ENCODE measurements around the gene RNGTT. TPM values are rescaled to one million over a fixed set of nuclear protein-coding genes. Genes with fewer than 3 reads are reported as not detected.

RNGTT gene
- total RNA-seq, 3 donors from 2014 or later: 9.1 to 30.3 (median 22.6) TPM

GRCh38 chr6:88864359-88865054 lies 98.9 kb downstream of the RNGTT start:
- Histone ChIP-seq H3K9me3 (no peaks in the 10 kb centered on the region), H3K4me1 (no peaks in the 10 kb centered on the region), H3K36me3 (no peaks in the 10 kb centered on the region), H3K27me3 (no peaks in the 10 kb centered on the region), H3K4me3 (no peak overlapping the region), H3K27ac (no peak overlapping the region)
- no peak for DNase-seq (ENCODE audit: low spot score in 2 of 2)
- no peak for TF ChIP-seq POLR2A (IDR thresholded peaks at IDR 0.05)
- TF ChIP-seq, protein P1, sequence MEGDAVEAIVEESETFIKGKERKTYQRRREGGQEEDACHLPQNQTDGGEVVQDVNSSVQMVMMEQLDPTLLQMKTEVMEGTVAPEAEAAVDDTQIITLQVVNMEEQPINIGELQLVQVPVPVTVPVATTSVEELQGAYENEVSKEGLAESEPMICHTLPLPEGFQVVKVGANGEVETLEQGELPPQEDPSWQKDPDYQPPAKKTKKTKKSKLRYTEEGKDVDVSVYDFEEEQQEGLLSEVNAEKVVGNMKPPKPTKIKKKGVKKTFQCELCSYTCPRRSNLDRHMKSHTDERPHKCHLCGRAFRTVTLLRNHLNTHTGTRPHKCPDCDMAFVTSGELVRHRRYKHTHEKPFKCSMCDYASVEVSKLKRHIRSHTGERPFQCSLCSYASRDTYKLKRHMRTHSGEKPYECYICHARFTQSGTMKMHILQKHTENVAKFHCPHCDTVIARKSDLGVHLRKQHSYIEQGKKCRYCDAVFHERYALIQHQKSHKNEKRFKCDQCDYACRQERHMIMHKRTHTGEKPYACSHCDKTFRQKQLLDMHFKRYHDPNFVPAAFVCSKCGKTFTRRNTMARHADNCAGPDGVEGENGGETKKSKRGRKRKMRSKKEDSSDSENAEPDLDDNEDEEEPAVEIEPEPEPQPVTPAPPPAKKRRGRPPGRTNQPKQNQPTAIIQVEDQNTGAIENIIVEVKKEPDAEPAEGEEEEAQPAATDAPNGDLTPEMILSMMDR (IDR thresholded peaks at IDR 0.05): no peak
- TF ChIP-seq POLR2AphosphoS5 (IDR thresholded peaks at IDR 0.05): no peak
- intact Hi-C loops (cut with DNase I; ENCODE audit: low total_unique reads): no loop called here

DNA sequence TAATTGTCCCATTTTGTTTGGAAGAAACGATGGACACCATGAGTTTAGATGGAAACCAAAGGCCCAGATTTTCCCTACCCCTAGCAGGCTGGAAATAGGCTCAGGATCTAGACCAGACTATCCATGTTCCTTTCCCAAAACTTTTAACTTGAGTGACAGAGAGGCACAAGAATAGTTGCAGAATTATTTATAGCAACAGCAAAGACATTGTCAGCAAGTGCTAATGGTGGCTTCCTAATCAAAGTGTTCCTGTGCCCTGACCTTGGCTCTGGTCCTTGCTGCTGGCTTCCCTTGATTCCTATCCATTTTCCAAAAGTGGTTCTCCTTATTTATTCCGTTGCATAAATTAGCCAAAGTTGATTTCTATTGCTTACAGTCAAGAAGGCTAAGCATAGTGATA lies 103.1 kb downstream of the RNGTT start:
- no peaks in the 10 kb centered on the region for H3K27me3 ChIP-seq
- intact Hi-C loops (cut with DNase I; ENCODE audit: low total_unique reads): no loop called here
- TF ChIP-seq POLR2AphosphoS5 (IDR thresholded peaks at IDR 0.05): no peak
- no peak for TF ChIP-seq POLR2A (IDR thresholded peaks at IDR 0.05)
- TF ChIP-seq, protein P1 (IDR thresholded peaks at IDR 0.05): no peak
- H3K36me3 ChIP-seq: no peaks in the 10 kb centered on the region
- no peak for DNase-seq (ENCODE audit: low spot score in 2 of 2)
- H3K27ac ChIP-seq: no peak overlapping the region
- no peaks in the 10 kb centered on the region for H3K4me1 ChIP-seq
- H3K4me3 ChIP-seq: no peak overlapping the region
- H3K9me3 ChIP-seq: no peaks in the 10 kb centered on the region

GRCh38 chr6:88858455-88858854 lies 105.0 kb downstream of the RNGTT start:
- Histone ChIP-seq H3K4me3 (no peak overlapping the region), H3K36me3 (no peaks in the 10 kb centered on the region), H3K4me1 (no peaks in the 10 kb centered on the region), H3K27me3 (no peaks in the 10 kb centered on the region), H3K9me3 (no peaks in the 10 kb centered on the region), H3K27ac (no peak overlapping the region)
- TF ChIP-seq POLR2A (IDR thresholded peaks at IDR 0.05) (no peak), POLR2AphosphoS5 (IDR thresholded peaks at IDR 0.05) (no peak)
- TF ChIP-seq, protein P1 (IDR thresholded peaks at IDR 0.05): no peak
- intact Hi-C loops (cut with DNase I; ENCODE audit: low total_unique reads): no loop called here
- no peak for DNase-seq (ENCODE audit: low spot score in 2 of 2)

- intact Hi-C loops (cut with DNase I; ENCODE audit: low total_unique reads): no loop called here
- no peak overlapping the region for H3K4me3 ChIP-seq
- H3K36me3 ChIP-seq: no peaks in the 10 kb centered on the region
- TF ChIP-seq POLR2A (IDR thresholded peaks at IDR 0.05) (no peak), POLR2AphosphoS5 (IDR thresholded peaks at IDR 0.05) (no peak)
- TF ChIP-seq, protein P1 (IDR thresholded peaks at IDR 0.05): no peak
- no peaks in the 10 kb centered on the region for H3K9me3 ChIP-seq
- H3K27me3 ChIP-seq: no peaks in the 10 kb centered on the region
- H3K4me1 ChIP-seq: no peaks in the 10 kb centered on the region
- no peak for DNase-seq (ENCODE audit: low spot score in 2 of 2)
- H3K27ac ChIP-seq: no peak overlapping the region
These were observed 106.9 kb downstream of the RNGTT start for GRCh38 chr6:88856566-88856965.

GRCh38 chr6:88855541-88856147 lies 107.8 kb downstream of the RNGTT start:
- Histone ChIP-seq H3K36me3 (no peaks in the 10 kb centered on the region), H3K9me3 (no peaks in the 10 kb centered on the region), H3K4me1 (no peaks in the 10 kb centered on the region), H3K4me3 (no peak overlapping the region), H3K27me3 (no peaks in the 10 kb centered on the region), H3K27ac (no peak overlapping the region)
- no peak for DNase-seq (ENCODE audit: low spot score in 2 of 2)
- no peak for TF ChIP-seq POLR2AphosphoS5 (IDR thresholded peaks at IDR 0.05)
- no peak for TF ChIP-seq POLR2A (IDR thresholded peaks at IDR 0.05)
- TF ChIP-seq, protein P1 (IDR thresholded peaks at IDR 0.05): no peak
- intact Hi-C loops (cut with DNase I; ENCODE audit: low total_unique reads): no loop called here
